K562 (cell line): ENCODE results near the gene ASIC1. TPM values are rescaled to one million over a fixed set of nuclear protein-coding genes. Genes with fewer than 3 reads are reported as not detected.

Experiments
- E2F5 ChIP-seq: sonication (generic); formaldehyde crosslinking; IDR thresholded peaks from 2 replicates; pipeline ENCODE4 v1.8.0; 2022; ENCODE audit warnings: mild to moderate bottlenecking, missing genetic modification reagents
- ESRRA ChIP-seq: fragments of 450-650 bp; IDR thresholded peaks from 2 replicates; pipeline ENCODE4 v1.6.1; 2014; ENCODE audit warnings: low read depth, mild to moderate bottlenecking, moderate library complexity, borderline replicate concordance
- FOXK1 ChIP-seq: sonication (generic); formaldehyde crosslinking; IDR thresholded peaks from 2 replicates; pipeline ENCODE4 v1.8.0; 2022; ENCODE audit warnings: missing genetic modification reagents, mild to moderate bottlenecking, borderline replicate concordance
- HNRNPH1 ChIP-seq: fragments of 200-400 bp; formaldehyde crosslinking; optimal IDR thresholded peaks from 2 replicates; pipeline ENCODE3; 2017; ENCODE audit warnings: low read depth, mild to moderate bottlenecking, low read length, moderate library complexity
- HNRNPUL1 ChIP-seq: fragments of 200-400 bp; formaldehyde crosslinking; IDR thresholded peaks from 2 replicates; pipeline ENCODE4 v1.6.1; 2017; ENCODE audit warnings: low read length
- NCOR1 ChIP-seq: fragments of 450-650 bp; IDR thresholded peaks from 2 replicates; pipeline ENCODE4 v1.6.1; 2016; ENCODE audit warnings: mild to moderate bottlenecking, moderate library complexity
- NFRKB ChIP-seq: fragments of 450-650 bp; IDR thresholded peaks from 2 replicates; pipeline ENCODE4 v1.6.1; 2016; ENCODE audit warnings: low read depth
- NFYB ChIP-seq: IDR thresholded peaks from 2 replicates; pipeline ENCODE4 v1.6.1; 2011; ENCODE audit warnings: mild to moderate bottlenecking, moderate library complexity; ENCODE audit not compliant: insufficient read length; ENCODE audit errors: extremely low read depth
- NRF1 ChIP-seq, 2 experiments: fragments of 450-650 bp; IDR thresholded peaks in 1 of 2; conservative IDR thresholded peaks in 1 of 2; 2 replicates each; pipeline ENCODE4 v1.6.1; 2014; ENCODE audit warnings: mild to moderate bottlenecking in 2 of 2
- PML ChIP-seq: IDR thresholded peaks from 2 replicates; pipeline ENCODE4 v1.6.1; 2012; ENCODE audit warnings: low read length, inconsistent platforms
- POLR2A ChIP-seq: fragments of 450-650 bp; conservative IDR thresholded peaks from 2 replicates; pipeline ENCODE4 v1.6.1; 2016
- POLR2G ChIP-seq: fragments of 200-400 bp; formaldehyde crosslinking; IDR thresholded peaks from 2 replicates; pipeline ENCODE4 v1.6.1; 2017; ENCODE audit warnings: low read depth, mild to moderate bottlenecking, antibody characterized with exemption, low read length, moderate library complexity
- POLR3A ChIP-seq: IDR thresholded peaks from 2 replicates; pipeline ENCODE4 v1.6.1; 2011; ENCODE audit warnings: borderline replicate concordance, mild to moderate bottlenecking, moderate library complexity; ENCODE audit not compliant: insufficient read length, insufficient read depth; ENCODE audit errors: extremely low read depth
- RBM14 ChIP-seq: fragments of 200-400 bp; formaldehyde crosslinking; IDR thresholded peaks from 2 replicates; pipeline ENCODE4 v1.6.1; 2018; ENCODE audit warnings: low read depth, mild to moderate bottlenecking, low read length, moderate library complexity, borderline replicate concordance; ENCODE audit not compliant: insufficient read depth
- SAP30 ChIP-seq: fragments of 200-600 bp; sonication (generic); IDR thresholded peaks from 2 replicates; pipeline ENCODE4 v1.6.1; 2012; ENCODE audit warnings: borderline replicate concordance, low read depth, mild to moderate bottlenecking, moderate library complexity, low read length, control low read depth, inconsistent platforms; ENCODE audit not compliant: insufficient read depth, poor library complexity, severe bottlenecking
- ZNF282 ChIP-seq: sonication (generic); formaldehyde crosslinking; IDR thresholded peaks from 2 replicates; pipeline ENCODE4 v1.8.1; 2023; ENCODE audit warnings: missing genetic modification reagents
- ZNF561 ChIP-seq: fragments of 450-650 bp; formaldehyde crosslinking; conservative IDR thresholded peaks from 2 replicates; pipeline ENCODE4 v1.4.0; 2020; ENCODE audit warnings: mild to moderate bottlenecking, moderate library complexity
- ZNF696 ChIP-seq: fragments of 250-450 bp; sonication (Bioruptor Pico); conservative IDR thresholded peaks from 2 replicates; pipeline ENCODE4 v1.4.0; 2020; ENCODE audit warnings: mild to moderate bottlenecking, moderate library complexity
- ZNF699 ChIP-seq: fragments of 250-450 bp; sonication (Bioruptor Pico); IDR thresholded peaks from 2 replicates; pipeline ENCODE4 v1.8.0; 2021; ENCODE audit warnings: mild to moderate bottlenecking, moderate library complexity; ENCODE audit not compliant: insufficient replicate concordance
- ZSCAN29 ChIP-seq: fragments of 450-650 bp; IDR thresholded peaks from 2 replicates; pipeline ENCODE4 v1.6.1; 2017
- polyA plus RNA-seq, 8 experiments: library from polyadenylated mRNA; depleted of rRNA in 4 of 8; stranded (reverse) in 5 of 8; unstranded in 3 of 8; fragments of >200 nt; fragmentation: Nextera tagmentation in 2 of 8; fragmentation: Illumina TruSeq in 1 of 8; extraction: Ambion mirVana in 2 of 8; extraction: Trizol in 1 of 8; gene quantifications; 2 replicates each; pipeline versions ENCODE4 v1.2.1 to v1.2.3, GENCODE V29; 2011 to 2014; ENCODE audit warnings: inconsistent platforms in 1 of 8, missing spikeins in 1 of 8
- total RNA-seq, 7 experiments: library from RNA; depleted of rRNA in 6 of 7; stranded (reverse); fragments of >200 nt in 6 of 7; fragmentation: Illumina TruSeq in 2 of 7; extraction: Trizol in 2 of 7; gene quantifications; 2 replicates each; pipeline versions ENCODE4 v1.2.1 to v1.2.3, GENCODE V29; 2011 to 2021; ENCODE audit warnings: low replicate concordance in 1 of 7
- TF ChIP-seq, protein P1 (sequence below): sonication (generic); formaldehyde crosslinking; IDR thresholded peaks from 2 replicates; pipeline ENCODE4 v1.5.0; 2020; ENCODE audit warnings: missing genetic modification reagents
- TF ChIP-seq, protein P2 (sequence below): fragments of 250-450 bp; sonication (Bioruptor Pico); IDR thresholded peaks from 2 replicates; pipeline ENCODE4 v1.8.0; 2021; ENCODE audit warnings: moderate library complexity, mild to moderate bottlenecking, inconsistent platforms
- TF ChIP-seq, protein P3 (sequence below): fragments of 450-650 bp; IDR thresholded peaks from 2 replicates; pipeline ENCODE4 v1.7.1; 2018; ENCODE audit warnings: mild to moderate bottlenecking, low read depth; ENCODE audit not compliant: partially characterized antibody

ASIC1 gene
- total and polyA plus RNA-seq, 9 of the 15 experiments (the other 6 are each of a cell fraction or from before 2014, with no cell fraction given) = 0.01 to 1.7 (median 0.45) TPM

DNA sequence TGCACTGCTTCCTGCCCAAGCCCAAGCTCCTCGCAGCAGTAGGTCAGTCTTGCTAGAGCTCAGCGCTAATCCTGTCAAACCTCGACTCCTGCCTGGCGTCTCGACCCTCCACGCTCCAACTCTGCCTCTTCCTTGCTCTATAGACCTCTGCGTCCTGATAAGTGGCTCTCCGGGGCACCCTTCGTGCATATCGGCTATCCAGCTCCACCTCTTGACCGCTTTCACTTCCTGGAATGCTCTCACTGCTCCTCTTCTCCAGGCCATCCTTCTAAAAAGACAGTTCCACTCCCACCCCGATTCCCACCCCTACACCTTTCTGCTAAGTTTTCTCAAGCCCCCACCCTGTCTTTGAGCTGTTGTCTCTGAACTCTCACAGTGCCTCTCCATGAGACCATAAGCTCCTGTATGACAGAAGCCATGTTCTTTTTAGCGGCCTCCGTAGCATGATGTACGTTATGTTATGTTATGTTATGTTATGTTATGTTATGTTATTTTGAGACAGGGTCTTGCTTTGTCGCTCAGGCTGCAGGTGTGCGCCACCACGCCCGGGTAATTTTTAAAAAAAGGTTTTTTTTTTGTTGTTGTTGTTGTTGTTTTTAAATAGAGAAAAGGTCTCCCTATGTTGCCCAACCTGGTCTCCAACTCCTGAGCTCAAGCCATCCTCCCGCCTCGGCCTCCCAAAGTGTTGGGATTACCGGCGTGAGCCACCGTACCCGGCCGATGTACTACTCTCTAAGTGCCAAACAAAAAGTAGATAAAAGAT is 55.2 kb downstream of the ASIC1 start (continued):
- TF ChIP-seq FOXK1 (no peak), SAP30 (peak; percentile 19), POLR2A (peak; percentile 57), HNRNPH1 (no peak), ZSCAN29 (no peak), NFRKB (no peak; the same call in 1 of the 2 replicates), ZNF282 (no peak), NFYB (no peak), ZNF699 (no peak), NCOR1 (no peak), NRF1 (conservative IDR thresholded peaks at IDR 0.05 in 1 of 2, IDR thresholded peaks at IDR 0.05 in 1 of 2) (no peak), PML (no peak), HNRNPUL1 (no peak), POLR2G (no peak), ZNF561 (CRISPR knock-in tag) (no peak), RBM14 (no peak), ZNF696 (CRISPR knock-in tag) (no peak), POLR3A (no peak), ESRRA (no peak), E2F5 (no peak)
- TF ChIP-seq, protein P1, sequence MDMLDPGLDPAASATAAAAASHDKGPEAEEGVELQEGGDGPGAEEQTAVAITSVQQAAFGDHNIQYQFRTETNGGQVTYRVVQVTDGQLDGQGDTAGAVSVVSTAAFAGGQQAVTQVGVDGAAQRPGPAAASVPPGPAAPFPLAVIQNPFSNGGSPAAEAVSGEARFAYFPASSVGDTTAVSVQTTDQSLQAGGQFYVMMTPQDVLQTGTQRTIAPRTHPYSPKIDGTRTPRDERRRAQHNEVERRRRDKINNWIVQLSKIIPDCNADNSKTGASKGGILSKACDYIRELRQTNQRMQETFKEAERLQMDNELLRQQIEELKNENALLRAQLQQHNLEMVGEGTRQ = no peak
- TF ChIP-seq, protein P2, sequence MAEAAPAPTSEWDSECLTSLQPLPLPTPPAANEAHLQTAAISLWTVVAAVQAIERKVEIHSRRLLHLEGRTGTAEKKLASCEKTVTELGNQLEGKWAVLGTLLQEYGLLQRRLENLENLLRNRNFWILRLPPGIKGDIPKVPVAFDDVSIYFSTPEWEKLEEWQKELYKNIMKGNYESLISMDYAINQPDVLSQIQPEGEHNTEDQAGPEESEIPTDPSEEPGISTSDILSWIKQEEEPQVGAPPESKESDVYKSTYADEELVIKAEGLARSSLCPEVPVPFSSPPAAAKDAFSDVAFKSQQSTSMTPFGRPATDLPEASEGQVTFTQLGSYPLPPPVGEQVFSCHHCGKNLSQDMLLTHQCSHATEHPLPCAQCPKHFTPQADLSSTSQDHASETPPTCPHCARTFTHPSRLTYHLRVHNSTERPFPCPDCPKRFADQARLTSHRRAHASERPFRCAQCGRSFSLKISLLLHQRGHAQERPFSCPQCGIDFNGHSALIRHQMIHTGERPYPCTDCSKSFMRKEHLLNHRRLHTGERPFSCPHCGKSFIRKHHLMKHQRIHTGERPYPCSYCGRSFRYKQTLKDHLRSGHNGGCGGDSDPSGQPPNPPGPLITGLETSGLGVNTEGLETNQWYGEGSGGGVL (CRISPR knock-in tag) = no peak
- TF ChIP-seq, protein P3, sequence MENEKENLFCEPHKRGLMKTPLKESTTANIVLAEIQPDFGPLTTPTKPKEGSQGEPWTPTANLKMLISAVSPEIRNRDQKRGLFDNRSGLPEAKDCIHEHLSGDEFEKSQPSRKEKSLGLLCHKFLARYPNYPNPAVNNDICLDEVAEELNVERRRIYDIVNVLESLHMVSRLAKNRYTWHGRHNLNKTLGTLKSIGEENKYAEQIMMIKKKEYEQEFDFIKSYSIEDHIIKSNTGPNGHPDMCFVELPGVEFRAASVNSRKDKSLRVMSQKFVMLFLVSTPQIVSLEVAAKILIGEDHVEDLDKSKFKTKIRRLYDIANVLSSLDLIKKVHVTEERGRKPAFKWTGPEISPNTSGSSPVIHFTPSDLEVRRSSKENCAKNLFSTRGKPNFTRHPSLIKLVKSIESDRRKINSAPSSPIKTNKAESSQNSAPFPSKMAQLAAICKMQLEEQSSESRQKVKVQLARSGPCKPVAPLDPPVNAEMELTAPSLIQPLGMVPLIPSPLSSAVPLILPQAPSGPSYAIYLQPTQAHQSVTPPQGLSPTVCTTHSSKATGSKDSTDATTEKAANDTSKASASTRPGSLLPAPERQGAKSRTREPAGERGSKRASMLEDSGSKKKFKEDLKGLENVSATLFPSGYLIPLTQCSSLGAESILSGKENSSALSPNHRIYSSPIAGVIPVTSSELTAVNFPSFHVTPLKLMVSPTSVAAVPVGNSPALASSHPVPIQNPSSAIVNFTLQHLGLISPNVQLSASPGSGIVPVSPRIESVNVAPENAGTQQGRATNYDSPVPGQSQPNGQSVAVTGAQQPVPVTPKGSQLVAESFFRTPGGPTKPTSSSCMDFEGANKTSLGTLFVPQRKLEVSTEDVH = no peak
